Testis (tissue), 2 donors: ENCODE measurements around the gene GGA3.
"Not testable (repeated sequence)": the region's sequence is repeated elsewhere in the genome, so short reads cannot be mapped to it uniquely, and the experiment has no call there.

Source experiments
- CTCF ChIP-seq, 3 experiments: fragments of 450-650 bp in 2 of 3; fragments of 200-600 bp in 1 of 3; sonication (generic) in 1 of 3; IDR thresholded peaks; one replicate each; pipeline ENCODE4 v1.5.1; 2016 to 2019; ENCODE audit warnings: antibody characterized with exemption in 3 of 3, mild to moderate bottlenecking in 2 of 3, moderate library complexity in 1 of 3
- POLR2A ChIP-seq: fragments of 450-650 bp; IDR thresholded peaks from one replicate; pipeline ENCODE4 v1.6.1; 2017; ENCODE audit warnings: antibody characterized with exemption, mild to moderate bottlenecking, moderate library complexity

- not testable (repeated sequence) for TF ChIP-seq POLR2A; CTCF (IDR thresholded peaks at IDR 0.05)
Measured at GRCh38 chr17:75257228-75257627, 4.2 kb downstream of the GGA3 start.
